HG03571 (cell line): ENCODE measurements around the gene NOP56.
"Not testable (repeated sequence)": the region's sequence is repeated elsewhere in the genome, so short reads cannot be mapped to it uniquely, and the experiment has no call there.

Experiments used
- ATAC-seq: cut with Tn5 transposase; IDR thresholded peaks from one replicate; pipeline ENCODE4 v1.9.1; 2021; ENCODE audit not compliant: unreplicated experiment

Gene NOP56

DNA sequence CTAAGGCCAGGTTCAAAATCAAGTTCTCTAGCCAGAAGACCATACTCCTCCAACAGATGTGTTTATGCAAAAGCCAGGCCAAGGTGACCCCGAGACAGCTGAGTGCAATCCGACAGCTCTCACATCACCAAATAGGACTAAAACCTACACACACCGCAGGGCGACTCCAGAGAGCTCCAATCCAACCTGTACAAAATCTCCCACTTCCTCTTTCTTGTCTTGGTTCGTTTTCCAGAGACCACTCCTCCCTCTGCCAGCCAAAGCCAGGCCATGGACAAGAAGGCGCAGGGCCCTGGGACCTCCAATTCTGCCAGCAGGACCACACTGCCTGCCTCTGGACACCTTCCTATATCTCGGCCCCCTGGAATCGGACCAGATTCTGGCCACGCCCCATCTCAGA, 11.5 kb upstream of the NOP56 start:
- no peak for ATAC-seq

DNA sequence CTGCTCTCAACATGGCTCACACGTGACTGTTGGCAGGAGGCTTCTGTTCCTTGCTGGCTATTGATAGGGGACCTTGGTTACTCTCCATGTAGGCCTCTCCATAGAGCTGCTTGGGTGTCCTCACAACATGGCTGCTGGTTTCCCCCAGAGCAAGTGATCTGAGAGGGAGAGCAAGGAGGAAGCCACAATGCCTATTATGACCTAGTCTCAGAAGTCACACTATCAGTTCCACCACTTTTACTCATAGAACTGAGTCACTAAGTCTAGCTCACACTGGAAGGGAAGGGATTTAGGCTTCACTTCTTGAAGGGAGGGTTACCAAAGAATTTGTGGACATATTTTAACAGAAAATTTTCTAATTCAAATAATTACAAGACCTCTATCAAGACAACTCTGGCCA, 8.7 kb upstream of the NOP56 start:
- no peak for ATAC-seq

DNA sequence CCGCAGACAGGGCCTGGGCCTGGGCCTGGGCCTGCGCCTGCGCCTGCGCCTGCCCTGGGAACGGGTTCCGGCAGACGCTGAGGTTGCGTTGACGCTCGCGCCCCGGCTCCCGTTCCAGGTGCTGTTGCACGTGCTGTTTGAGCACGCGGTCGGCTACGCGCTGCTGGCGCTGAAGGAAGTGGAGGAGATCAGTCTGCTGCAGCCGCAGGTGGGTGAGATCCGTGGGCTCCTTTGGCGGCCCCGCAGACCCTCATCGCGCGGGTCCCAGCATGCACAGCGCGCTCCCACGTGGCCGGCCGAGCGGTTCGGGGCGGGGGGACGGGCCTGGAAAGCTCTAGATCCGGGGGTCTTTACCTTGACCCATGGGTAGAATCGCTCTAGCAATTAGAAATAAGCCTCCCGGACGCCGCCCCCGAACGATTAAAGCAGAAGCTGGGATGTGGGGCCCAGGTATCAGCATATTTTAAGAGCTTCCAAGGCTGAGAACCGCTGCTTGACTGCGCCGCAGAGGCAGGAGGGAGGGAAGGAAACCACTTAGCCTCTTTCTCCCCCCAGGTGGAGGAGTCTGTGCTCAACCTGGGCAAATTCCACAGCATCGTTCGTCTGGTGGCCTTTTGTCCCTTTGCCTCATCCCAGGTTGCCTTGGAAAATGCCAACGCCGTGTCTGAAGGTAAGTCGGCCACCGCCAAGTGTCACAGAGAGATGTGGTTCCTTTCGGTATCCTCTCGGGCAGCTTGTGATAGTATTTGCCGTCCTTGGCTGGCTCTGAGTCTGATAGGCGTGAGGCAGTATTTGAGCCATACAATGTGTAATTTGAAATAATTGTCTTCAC, 508 bp downstream of the NOP56 start:
- peak; percentile 41 for ATAC-seq

DNA sequence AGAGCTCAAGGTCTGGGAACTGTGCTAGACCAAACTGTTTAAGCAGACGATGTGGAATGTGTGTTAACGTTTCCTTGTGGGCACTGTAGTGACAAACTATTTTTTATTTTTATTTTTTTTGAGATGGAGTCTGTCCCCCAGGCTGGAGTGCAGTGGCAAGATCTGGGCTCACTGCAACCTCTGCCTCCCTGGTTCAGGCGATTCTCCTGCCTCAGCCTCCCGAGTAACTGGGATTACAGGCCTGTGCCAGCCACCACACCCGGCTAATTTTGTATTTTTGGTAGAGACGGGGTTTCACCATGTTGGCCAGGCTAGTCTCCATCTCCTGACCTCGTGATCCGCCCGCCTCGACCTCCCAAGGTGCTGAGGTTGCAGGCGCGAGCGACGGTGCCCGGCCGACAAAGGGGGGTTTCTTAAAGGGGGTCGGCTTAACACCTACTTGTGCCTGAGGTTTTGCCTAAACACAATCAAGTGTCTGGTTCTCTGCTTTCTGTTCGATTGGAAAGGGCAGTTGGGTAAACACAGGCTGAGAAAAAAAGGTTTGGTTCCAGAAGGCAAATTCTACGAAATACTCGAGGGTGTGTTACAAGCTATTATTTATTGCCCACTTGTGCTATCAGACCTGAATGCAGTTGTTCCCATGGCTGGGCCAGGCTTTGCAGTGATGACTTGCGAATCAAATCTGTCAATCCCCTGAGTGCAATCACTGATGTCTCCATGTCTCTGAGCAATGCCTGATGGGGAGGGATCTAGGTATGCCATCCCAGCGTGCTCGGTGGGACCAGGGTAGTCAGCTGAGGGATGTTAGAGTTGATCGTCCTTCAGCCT, 1.3 kb downstream of the NOP56 start:
- ATAC-seq = no peak

DNA sequence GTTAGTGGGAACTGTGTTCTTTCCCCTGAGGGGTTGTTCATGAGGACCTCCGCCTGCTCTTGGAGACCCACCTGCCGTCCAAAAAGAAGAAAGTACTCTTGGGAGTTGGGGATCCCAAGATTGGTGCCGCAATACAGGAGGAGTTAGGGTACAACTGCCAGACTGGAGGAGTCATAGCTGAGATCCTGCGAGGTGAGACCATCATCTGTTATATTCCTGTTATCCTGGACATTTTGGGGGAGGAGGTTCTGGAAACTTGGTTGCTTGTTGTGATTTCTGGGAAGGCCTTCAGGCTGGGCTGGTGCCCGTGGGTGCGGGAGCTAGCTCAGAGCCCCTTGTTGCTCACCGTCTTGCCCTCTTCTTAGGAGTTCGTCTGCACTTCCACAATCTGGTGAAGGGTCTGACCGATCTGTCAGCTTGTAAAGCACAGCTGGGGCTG, 2.0 kb downstream of the NOP56 start:
- ATAC-seq = no peak

DNA sequence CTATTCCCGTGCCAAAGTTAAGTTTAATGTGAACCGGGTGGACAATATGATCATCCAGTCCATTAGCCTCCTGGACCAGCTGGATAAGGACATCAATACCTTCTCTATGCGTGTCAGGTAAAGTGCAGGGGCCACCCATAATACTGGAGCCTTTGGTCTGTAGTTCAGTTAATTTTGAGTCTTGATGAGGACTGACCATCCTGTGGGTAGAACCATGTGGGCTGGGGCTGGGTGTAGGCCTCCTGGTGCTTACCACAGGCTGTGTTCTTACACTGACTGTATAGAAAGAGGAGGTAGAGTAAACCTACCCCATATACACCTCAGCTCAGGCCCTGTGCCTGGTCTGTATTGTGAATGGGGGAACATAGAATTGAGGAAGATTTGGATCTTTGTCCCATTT, 2.4 kb downstream of the NOP56 start:
- no peak for ATAC-seq

DNA sequence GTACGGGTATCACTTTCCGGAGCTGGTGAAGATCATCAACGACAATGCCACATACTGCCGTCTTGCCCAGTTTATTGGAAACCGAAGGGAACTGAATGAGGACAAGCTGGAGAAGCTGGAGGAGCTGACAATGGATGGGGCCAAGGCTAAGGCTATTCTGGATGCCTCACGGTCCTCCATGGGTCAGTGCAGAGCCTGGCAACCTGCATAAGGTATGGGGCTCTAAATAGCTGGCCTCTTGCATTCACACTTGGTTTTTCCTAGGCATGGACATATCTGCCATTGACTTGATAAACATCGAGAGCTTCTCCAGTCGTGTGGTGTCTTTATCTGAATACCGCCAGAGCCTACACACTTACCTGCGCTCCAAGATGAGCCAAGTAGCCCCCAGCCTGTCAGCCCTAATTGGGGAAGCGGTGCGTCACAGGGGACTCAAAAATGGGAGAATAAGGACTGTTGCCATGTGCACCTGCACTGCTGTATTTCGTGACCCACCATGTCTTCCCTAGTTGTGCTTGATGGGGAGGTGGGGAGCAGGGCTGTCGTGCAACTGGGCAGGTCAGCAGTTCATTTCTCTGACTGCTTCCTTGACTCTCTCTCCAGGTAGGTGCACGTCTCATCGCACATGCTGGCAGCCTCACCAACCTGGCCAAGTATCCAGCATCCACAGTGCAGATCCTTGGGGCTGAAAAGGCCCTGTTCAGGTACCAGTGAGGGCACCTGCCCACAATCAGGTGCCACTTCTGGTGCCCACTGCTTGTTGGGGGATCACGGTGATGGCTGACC, 3.1 kb downstream of the NOP56 start:
- no peak for ATAC-seq

DNA sequence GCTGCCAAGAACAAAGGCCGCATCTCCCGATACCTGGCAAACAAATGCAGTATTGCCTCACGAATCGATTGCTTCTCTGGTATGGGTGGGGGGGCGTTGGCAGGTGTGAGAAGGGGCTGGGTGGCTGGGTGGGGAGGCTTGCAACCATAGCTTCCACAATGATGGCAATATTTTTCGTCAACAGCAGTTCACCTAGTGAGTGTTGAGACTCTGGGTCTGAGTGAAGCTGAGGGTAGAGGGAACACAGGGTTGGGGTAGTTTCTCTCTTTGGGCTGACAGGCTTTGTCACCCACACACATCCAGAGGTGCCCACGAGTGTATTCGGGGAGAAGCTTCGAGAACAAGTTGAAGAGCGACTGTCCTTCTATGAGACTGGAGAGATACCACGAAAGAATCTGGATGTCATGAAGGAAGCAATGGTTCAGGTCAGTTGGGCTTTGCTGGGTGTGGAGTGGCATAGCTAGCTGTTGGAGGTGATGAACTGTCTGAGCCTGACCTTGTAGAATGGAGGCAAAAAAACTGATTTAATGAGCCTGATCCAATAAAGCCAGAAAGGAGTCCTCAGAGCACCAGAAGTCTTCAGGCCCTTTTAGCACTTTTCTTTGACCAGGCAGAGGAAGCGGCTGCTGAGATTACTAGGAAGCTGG, 4.2 kb downstream of the NOP56 start:
- no peak for ATAC-seq

DNA sequence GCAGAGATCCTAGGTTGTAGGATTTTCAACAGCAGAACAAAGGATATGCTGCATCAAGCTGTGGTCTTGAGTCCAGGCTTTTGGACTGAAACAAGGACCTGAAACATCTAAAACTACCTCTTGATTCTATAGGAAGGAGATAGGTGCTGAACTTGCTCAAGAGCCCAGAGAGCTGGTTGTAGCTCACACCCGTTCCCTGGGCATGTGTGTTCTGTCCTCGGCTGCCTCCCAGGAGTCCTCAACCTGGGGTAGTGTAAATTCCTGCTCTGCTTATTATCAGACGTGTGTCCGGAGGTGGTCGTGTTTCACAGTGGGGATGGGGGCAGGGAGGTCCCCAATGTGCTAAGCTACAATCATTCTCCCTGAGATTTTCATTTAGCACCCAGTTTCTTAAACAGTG, 4.8 kb downstream of the NOP56 start:
- no peak for ATAC-seq

DNA sequence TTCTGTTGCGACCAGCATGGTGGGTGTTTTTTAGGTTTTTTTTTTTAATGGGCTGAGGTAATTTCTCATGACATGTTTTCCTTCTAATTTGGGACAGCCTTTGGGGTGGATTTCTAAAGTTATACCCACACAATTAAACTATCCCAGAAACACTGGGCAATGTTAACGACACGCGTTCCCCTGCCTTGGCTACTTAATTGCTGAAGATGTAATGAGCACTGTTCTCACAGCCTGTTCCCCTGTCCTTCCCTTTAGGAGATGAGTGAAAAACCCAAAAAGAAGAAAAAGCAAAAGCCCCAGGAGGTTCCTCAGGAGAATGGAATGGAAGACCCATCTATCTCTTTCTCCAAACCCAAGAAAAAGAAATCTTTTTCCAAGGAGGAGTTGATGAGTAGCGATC, 5.2 kb downstream of the NOP56 start:
- no peak for ATAC-seq

DNA sequence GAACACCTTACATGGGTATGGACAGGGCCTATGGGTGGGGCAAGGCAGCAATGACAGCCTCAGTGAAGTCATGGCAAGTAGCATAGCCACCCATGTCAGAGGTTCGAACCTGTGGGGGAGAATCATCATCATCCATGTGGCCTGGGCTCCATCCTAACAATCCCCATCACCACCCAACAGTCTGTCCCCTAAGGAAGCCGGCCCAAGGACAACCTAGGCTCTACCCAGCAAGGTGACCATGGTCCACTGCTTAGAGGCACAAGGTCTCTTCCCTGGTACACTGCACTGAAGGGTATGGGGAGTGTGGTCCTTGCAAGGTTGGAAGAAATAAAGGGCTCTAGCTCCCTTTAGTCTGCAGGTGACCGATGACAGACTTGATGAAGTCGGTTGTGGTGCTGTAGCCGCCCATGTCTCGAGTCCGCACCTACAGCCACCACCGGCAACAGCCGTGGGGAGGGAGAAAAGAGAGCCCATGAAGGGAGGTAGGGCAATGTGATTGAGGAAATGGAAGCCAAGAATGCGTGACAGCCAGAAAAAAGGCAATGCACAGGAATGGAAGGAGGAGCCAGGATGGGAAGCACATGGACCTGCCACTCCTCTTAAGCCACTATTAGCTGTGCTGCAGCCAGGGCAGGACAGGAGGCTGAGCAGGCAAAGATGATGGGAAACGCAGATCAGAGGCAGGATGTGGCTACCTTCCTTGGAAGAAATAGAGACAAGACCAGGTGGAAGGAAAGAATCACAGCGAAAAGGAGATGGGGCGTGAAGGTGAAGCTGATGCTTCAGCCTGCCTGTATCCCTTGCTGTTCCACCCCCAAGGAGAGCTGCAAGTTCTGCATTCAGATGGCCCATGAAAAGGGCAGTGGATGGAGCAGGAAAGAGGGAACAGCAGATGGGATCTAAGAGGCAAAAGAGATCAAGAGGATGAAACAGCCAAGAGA, 6.3 kb downstream of the NOP56 start:
- no peak for ATAC-seq

DNA sequence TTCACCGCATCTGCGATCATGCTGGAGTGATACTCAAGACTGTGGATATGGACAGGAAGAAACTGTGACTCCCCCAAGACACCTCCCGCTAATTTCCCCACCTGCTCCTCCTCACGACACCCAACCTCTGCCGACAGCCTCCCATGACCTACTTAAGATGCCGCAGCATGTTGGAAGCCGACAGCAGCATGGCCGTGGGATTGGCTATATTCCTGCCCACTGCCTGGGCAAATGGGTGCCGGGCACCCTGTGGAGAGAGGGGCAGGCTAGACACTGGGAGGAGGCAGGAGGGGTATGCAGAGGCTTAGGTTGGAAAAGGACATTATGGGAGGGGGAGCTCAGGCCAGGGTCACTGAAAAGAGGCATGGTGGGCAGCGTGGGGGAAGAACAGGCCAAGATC, 7.1 kb downstream of the NOP56 start:
- ATAC-seq = no peak

DNA sequence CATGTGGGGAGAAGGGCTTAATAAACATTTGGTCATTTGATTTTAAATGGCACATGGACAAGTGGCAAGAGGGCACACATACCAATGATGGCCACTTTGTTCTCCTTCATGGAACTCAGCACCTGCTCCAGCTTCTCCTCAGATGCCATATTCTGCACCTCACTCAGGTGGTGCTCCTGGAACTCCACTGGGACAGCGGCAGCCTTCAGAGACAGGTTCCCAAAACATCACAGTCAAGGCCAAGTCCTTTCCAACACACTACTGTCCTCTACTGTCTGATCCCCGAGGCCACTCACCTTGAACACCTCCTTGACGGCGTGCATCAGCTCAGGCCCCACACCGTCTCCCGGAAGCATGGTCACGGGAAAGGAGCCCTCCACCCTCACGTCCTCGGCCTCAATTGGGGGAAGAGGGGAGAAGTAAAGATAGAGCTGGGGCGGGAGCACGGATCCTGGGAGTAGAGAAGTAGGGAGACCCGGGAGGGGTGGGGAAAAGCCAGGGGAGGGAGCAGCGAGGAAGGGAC, 11.0 kb downstream of the NOP56 start:
- no peak for ATAC-seq

DNA sequence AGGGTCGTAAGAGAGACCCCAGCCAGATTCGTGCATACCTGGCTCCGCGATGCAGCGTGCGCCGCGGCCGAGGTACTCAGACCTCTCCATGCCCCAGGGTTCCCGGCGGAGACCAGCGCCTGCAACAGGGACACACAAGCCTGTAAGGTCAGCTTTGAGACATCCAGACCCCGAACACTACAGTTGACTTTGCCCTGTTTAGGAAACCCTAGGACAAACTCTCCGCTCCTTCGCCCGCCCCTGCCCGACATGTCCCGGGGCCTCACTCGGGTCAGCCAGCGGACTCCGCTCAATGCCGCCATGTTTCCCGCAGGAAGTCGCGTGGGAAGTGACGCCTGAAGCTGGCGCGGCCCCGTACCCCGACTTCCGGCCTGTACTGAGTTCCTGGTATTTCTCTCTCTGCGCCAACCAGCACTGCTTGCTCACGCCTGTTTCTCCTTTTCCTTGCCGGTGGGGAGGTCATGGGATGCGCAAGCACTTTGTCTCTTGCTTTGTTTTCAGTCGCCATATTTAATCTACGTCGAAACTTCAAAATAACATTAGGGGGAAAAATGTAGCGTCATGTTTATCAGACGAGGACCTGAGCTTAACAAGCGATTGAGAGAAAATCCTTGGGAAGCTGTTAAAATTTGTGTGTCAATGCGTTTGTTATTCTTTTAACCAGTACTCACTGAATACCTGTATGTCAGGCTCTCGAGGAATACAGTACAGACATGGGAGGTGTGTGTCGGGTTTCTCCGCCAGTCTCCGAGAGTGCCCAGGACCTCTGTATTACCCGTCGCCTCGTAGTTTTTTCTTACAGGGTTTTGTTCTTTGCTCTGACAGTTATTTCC, 11.7 kb downstream of the NOP56 start, which contains the start of gene IDH3B:
TSS of gene IDH3B (minus strand) at position 330 of the 833 bp plus-strand sequence. CDS start at position 302, 28 bp downstream.
- ATAC-seq = peak; percentile 81

DNA sequence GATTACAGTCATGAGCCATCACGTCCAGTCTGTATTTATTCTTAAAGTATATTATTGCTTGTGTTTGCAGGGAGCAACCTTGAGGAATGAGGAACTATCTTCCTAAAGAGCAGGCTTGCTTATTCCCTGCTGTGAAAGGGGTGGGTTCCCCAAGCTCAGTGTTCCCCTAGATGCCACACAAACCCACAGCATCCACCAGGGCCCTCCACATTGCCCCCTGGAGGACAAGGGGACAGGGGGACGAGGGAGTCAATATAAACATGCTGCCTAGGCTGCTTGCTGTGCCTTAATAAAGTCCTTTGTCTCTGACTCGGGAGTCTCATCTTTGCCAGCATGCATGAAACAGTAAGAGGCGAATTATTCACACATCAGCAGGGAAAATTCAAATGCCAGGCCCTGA, 19.5 kb downstream of the NOP56 start:
- no peak for ATAC-seq

DNA sequence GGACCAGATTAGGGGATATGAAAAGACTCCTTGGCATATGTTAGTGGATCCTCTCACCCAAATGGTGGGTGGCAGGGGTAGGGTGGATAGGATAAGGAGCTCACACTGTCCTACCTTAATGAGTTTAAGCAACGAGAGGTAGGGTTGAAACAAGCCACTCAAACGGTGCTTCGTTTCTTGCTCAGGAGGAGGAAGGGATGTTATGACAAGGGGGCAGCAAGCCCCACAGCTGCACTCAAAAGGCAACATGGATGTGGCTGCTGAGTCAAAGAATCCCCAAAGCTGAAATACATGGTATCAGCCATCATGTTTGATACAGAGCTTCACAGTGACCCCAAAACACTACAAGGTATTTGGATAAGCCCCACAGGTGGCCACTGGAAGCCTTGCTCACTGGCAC, 20.0 kb downstream of the NOP56 start:
- ATAC-seq = no peak

DNA sequence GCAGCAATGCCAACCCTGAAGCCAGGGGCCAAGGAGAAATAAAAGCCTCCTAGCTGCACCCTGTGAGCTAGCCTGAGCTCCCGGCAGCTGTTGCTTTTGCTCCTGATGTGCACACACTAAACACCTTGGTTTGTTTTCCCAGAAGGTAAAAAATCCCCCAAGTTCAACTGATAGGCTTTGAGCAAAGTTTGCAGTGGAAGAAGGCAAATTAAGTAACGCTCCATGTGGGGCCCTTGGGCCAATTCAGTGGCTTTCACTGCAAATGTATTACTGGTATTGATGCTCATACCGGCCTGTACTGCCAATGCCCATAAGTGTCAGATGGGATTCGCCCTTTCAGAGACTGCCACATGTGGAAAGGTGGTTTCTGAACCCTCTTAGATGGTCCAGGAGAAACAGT, 21.0 kb downstream of the NOP56 start:
- ATAC-seq = no peak

DNA sequence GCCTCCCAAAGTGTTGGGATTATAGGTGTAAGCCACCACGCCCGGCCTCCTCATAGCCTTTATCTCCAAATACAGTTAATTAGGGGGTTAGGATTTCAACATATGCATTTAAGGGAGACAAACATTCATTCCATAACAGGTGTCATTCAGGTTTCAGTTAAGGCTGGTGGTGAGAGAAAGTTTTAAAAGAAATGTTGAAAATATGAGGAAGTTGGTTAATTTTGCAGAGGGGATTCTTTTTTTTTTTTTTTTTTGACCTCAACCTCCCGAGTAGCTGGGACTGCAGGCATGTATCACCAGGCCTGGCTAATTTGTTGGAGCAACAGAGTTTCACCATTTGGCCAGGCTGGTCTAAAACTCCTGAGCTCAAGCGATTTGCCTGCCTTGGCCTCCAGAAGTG, 27.6 kb downstream of the NOP56 start:
- ATAC-seq = no peak

DNA sequence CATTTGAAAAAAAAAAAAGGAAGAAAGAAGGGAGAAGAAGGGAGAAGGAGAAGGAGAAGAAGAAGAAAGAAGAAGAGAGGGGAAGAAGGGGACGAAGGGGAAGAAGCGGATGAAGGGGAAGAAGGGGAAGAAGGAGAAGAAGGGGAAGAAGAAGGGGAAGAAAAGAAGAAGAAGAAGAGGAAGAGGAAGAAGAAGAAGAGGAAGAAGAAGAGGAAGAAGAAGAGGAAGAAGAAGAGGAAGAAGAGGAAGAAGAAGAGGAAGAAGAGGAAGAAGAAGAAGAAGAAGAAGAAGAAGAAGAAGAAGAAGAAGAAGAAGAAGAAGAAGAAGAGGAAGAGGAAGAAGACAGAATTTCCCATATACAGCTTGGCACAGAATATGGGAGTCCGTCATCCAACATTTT, 29.6 kb downstream of the NOP56 start:
- not testable (repeated sequence) for ATAC-seq
